Measurements from ENCODE around the gene MYH14. TPM values are rescaled to one million over a fixed set of nuclear protein-coding genes. Genes with fewer than 3 reads are reported as not detected.

MYH14 gene
- total and polyA plus RNA-seq, 2 of the 4 experiments (the other 2 are of a cell fraction), result not detected

- DNase-seq (no peak), ATAC-seq (ENCODE audit: low read depth) (no peak)
- H3K27ac ChIP-seq (ENCODE audit: insufficient read depth, low read length), result no peak overlapping the region
- no peak overlapping the region for H4K5ac ChIP-seq (ENCODE audit: low read depth, low read length)
- H3K27me3 ChIP-seq (ENCODE audit: control insufficient read depth, insufficient read depth, low read length), result peaks cover 3% of the 10 kb centered on the region; the same call in 1 of the 2 replicates
- dilution Hi-C loops (cut with HindIII; ENCODE audit: low sequenced_read_pairs, unreplicated experiment) (no loop called here), intact Hi-C loops (cut with micrococcal nuclease) (no loop called here), in situ Hi-C loops (cut with MboI; ENCODE audit: low sequenced_read_pairs) (no loop called here)
- no peaks in the 10 kb centered on the region for H3K79me1 ChIP-seq (ENCODE audit: low read depth in 1 of 2, low read length in 2 of 2)
- ChIA-PET CTCF (no interaction called here), POLR2A (ENCODE audit: unreplicated experiment) (no interaction called here)
- H2BK5ac ChIP-seq (ENCODE audit: low read depth, low read length, poor library complexity, severe bottlenecking), result no peak overlapping the region
- H3K23ac ChIP-seq (ENCODE audit: low read depth, low read length), result no peak overlapping the region
- TF ChIP-seq NFE2L2 (IDR thresholded peaks at IDR 0.05; ENCODE audit: low read depth, low read length) (no peak), MAFK (IDR thresholded peaks at IDR 0.05; ENCODE audit: low read depth, low read length) (no peak), RCOR1 (IDR thresholded peaks at IDR 0.05; ENCODE audit: insufficient replicate concordance, low read length) (no peak), POLR2A (IDR thresholded peaks at IDR 0.05; ENCODE audit: low read depth, low read length) (no peak), RFX5 (IDR thresholded peaks at IDR 0.05; ENCODE audit: low read depth, low read length) (no peak), MAZ (IDR thresholded peaks at IDR 0.05; ENCODE audit: borderline replicate concordance, low read depth, low read length) (no peak), MXI1 (IDR thresholded peaks at IDR 0.05; ENCODE audit: borderline replicate concordance, low read depth, low read length) (no peak), RAD21 (IDR thresholded peaks at IDR 0.05; ENCODE audit: low read length) (no peak), CHD1 (IDR thresholded peaks at IDR 0.05; ENCODE audit: low read depth, low read length) (no peak), CTCF (conservative IDR thresholded peaks at IDR 0.05; ENCODE audit: low read depth, low read length) (no peak), CEBPB (IDR thresholded peaks at IDR 0.05; ENCODE audit: low read depth, low read length) (no peak), ELK1 (IDR thresholded peaks at IDR 0.05; ENCODE audit: borderline replicate concordance, low read depth, low read length) (no peak), FOS (IDR thresholded peaks at IDR 0.05; ENCODE audit: low read depth, low read length) (no peak), BHLHE40 (IDR thresholded peaks at IDR 0.05; ENCODE audit: low read depth, low read length) (no peak), SMC3 (IDR thresholded peaks at IDR 0.05; ENCODE audit: low read depth, low read length) (no peak), USF2 (IDR thresholded peaks at IDR 0.05; ENCODE audit: low read depth, low read length) (no peak)
- no peak overlapping the region for H2AK5ac ChIP-seq (ENCODE audit: low read depth, low read length)
- no peak overlapping the region for H4K8ac ChIP-seq (ENCODE audit: low read depth in 2 of 2, low read length in 2 of 2)
- H3K4ac ChIP-seq (ENCODE audit: low read depth, low read length), result no peak overlapping the region
- no peak overlapping the region for H2BK120ac ChIP-seq (ENCODE audit: low read depth, low read length)
- H2AFZ ChIP-seq (replicated peaks; ENCODE audit: low read length, poor library complexity), result no peak overlapping the region
- 66% methylated on average over 3 of the region's 6 CpGs; no CpG with 5 or more reads in 1 of the 2 experiments for WGBS, 2 experiments (ENCODE audit: extremely low coverage in 2 of 2, insufficient read length in 1 of 2)
- no peak overlapping the region for H3K4me2 ChIP-seq (ENCODE audit: low read depth, low read length)
- H3K9ac ChIP-seq (ENCODE audit: low read depth, low read length), result no peak overlapping the region
- no peaks in the 10 kb centered on the region for H3K36me3 ChIP-seq (ENCODE audit: control insufficient read depth, insufficient read depth, low read length)
- H2BK15ac ChIP-seq (ENCODE audit: low read depth, low read length), result no peak overlapping the region
- H3K9me3 ChIP-seq (ENCODE audit: control insufficient read depth, insufficient read depth, low read length), result peaks cover 4% of the 10 kb centered on the region
- H3K9me1 ChIP-seq (ENCODE audit: insufficient read depth, low read length), result no peaks in the 10 kb centered on the region
- BruUV-seq (replicated peaks), result no TSS peak
- no peak overlapping the region for H3K4me3 ChIP-seq (ENCODE audit: insufficient read depth, low read depth, low read length)
- no peak overlapping the region for H2AK9ac ChIP-seq (replicated peaks; ENCODE audit: low read depth, low read length, poor library complexity)
- H2BK20ac ChIP-seq (ENCODE audit: low read depth, low read length), result no peak overlapping the region
- no peaks in the 10 kb centered on the region for H4K20me1 ChIP-seq (ENCODE audit: insufficient read depth, low read length)
- no peak overlapping the region for H3K56ac ChIP-seq (ENCODE audit: extremely low read depth, insufficient read depth, low read length)
- no peaks in the 10 kb centered on the region for H3K4me1 ChIP-seq (ENCODE audit: control insufficient read depth, insufficient read depth, low read length)
- no peak overlapping the region for H3K18ac ChIP-seq (ENCODE audit: low read depth, low read length)
- H3K14ac ChIP-seq (replicated peaks; ENCODE audit: low read depth, low read length), result no peak overlapping the region
- no peak overlapping the region for H4K91ac ChIP-seq (ENCODE audit: insufficient read depth, low read depth, low read length)
Observed at GRCh38 chr19:50206191-50206590, 2.8 kb downstream of the MYH14 start.

Data from IMR-90 (cell line).